GM19468 (cell line): Measurements from ENCODE around the gene YIPF6.
"Not testable (repeated sequence)": the region's sequence is repeated elsewhere in the genome, so short reads cannot be mapped to it uniquely, and the experiment has no call there.

ENCODE experiments used
- ATAC-seq: cut with Tn5 transposase; IDR thresholded peaks from one replicate; pipeline ENCODE4 v1.9.1; 2021; ENCODE audit warnings: mild to moderate bottlenecking, moderate library complexity, moderate number of reproducible peaks; ENCODE audit not compliant: unreplicated experiment; ENCODE audit errors: extremely low read depth

Gene YIPF6

GRCh38 chrX:68498508-68499379, at the start of gene YIPF6:
YIPF6 (plus strand) TSS chrX:68499051; CDS start chrX:68499067, 16 bp downstream.
- peak; percentile 89 for ATAC-seq

GRCh38 chrX:68451720-68452119, 47.1 kb upstream of the YIPF6 start:
- no peak for ATAC-seq

GRCh38 chrX:68454476-68455150, 44.2 kb upstream of the YIPF6 start:
- ATAC-seq = no peak

GRCh38 chrX:68455151-68455510, 43.7 kb upstream of the YIPF6 start:
- no peak for ATAC-seq

- ATAC-seq = no peak
These were observed 37.8 kb upstream of the YIPF6 start for GRCh38 chrX:68461093-68461492.

GRCh38 chrX:68461576-68461975, 37.3 kb upstream of the YIPF6 start:
- ATAC-seq = no peak

GRCh38 chrX:68462197-68462596, 36.7 kb upstream of the YIPF6 start:
- ATAC-seq = no peak

- ATAC-seq = peak; percentile 45
These were observed 36.2 kb upstream of the YIPF6 start for GRCh38 chrX:68462653-68463052.

GRCh38 chrX:68463880-68464279, 35.0 kb upstream of the YIPF6 start:
- ATAC-seq = no peak

- no peak for ATAC-seq
These were observed 34.1 kb upstream of the YIPF6 start for GRCh38 chrX:68464796-68465195.

- ATAC-seq = no peak
These were observed 17.9 kb upstream of the YIPF6 start for GRCh38 chrX:68480969-68481368.

GRCh38 chrX:68486198-68486597, 12.7 kb upstream of the YIPF6 start:
- not testable (repeated sequence) for ATAC-seq

- no peak for ATAC-seq
These were observed 11.6 kb upstream of the YIPF6 start for GRCh38 chrX:68487254-68487653.

- no peak for ATAC-seq
These were observed 10.9 kb upstream of the YIPF6 start for GRCh38 chrX:68487924-68488323.

GRCh38 chrX:68488657-68489056, 10.2 kb upstream of the YIPF6 start:
- no peak for ATAC-seq

GRCh38 chrX:68490644-68491043, 8.2 kb upstream of the YIPF6 start:
- no peak for ATAC-seq

GRCh38 chrX:68492583-68492982, 6.3 kb upstream of the YIPF6 start:
- no peak for ATAC-seq

GRCh38 chrX:68493776-68494175, 5.1 kb upstream of the YIPF6 start:
- not testable (repeated sequence) for ATAC-seq

- ATAC-seq = no peak
These were observed 775 bp upstream of the YIPF6 start for GRCh38 chrX:68498044-68498507.

- no peak for ATAC-seq
These were observed 973 bp downstream of the YIPF6 start for GRCh38 chrX:68499543-68500504.
